NCI-H2227 treated with DMSO at 0.1 percent for 48 hours (cell line): ENCODE data around the gene CAPN14.

Source experiments
- DNase-seq: peaks from one replicate; lab custom pipeline; 2025; lab: John Stamatoyannopoulos, UW

The CAPN14 gene

GRCh38 chr2:31227110-31227509, 9.8 kb upstream of the CAPN14 start:
- DNase-seq = no peak

GRCh38 chr2:31226266-31226665, 9.0 kb upstream of the CAPN14 start:
- no peak for DNase-seq

- DNase-seq = no peak
Observed at GRCh38 chr2:31223749-31224148, 6.4 kb upstream of the CAPN14 start.

GRCh38 chr2:31223026-31223425, 5.7 kb upstream of the CAPN14 start:
- no peak for DNase-seq

- DNase-seq = no peak
Observed at GRCh38 chr2:31222071-31222470, 4.8 kb upstream of the CAPN14 start.

- DNase-seq = no peak
Observed at GRCh38 chr2:31221544-31221943, 4.2 kb upstream of the CAPN14 start.

GRCh38 chr2:31219131-31219969, 2.0 kb upstream of the CAPN14 start:
- DNase-seq = no peak

GRCh38 chr2:31216734-31217133, 581 bp downstream of the CAPN14 start:
- no peak for DNase-seq

GRCh38 chr2:31214444-31214915, 2.8 kb downstream of the CAPN14 start:
- no peak for DNase-seq

GRCh38 chr2:31213601-31214443, 3.5 kb downstream of the CAPN14 start:
- no peak for DNase-seq

GRCh38 chr2:31212659-31213600, 4.4 kb downstream of the CAPN14 start:
- no peak for DNase-seq

GRCh38 chr2:31208240-31208639, 9.1 kb downstream of the CAPN14 start:
- no peak for DNase-seq

GRCh38 chr2:31207790-31208189, 9.5 kb downstream of the CAPN14 start:
- no peak for DNase-seq

- no peak for DNase-seq
Observed at GRCh38 chr2:31205613-31206012, 11.7 kb downstream of the CAPN14 start.

GRCh38 chr2:31205186-31205585, 12.1 kb downstream of the CAPN14 start:
- DNase-seq = no peak

GRCh38 chr2:31204783-31205182, 12.5 kb downstream of the CAPN14 start:
- no peak for DNase-seq

- no peak for DNase-seq
Observed at GRCh38 chr2:31203916-31204315, 13.4 kb downstream of the CAPN14 start.

- DNase-seq = no peak
Observed at GRCh38 chr2:31202833-31203232, 14.5 kb downstream of the CAPN14 start.

GRCh38 chr2:31202041-31202440, 15.3 kb downstream of the CAPN14 start:
- no peak for DNase-seq

GRCh38 chr2:31200972-31201371, 16.3 kb downstream of the CAPN14 start:
- no peak for DNase-seq

- DNase-seq = no peak
Observed at GRCh38 chr2:31199206-31199605, 18.1 kb downstream of the CAPN14 start.

GRCh38 chr2:31197669-31198068, 19.6 kb downstream of the CAPN14 start:
- no peak for DNase-seq
